Heart left ventricle (tissue), 13 donors: ENCODE measurements around the gene EIF4B.

Experiments
- CTCF ChIP-seq, 12 donors: fragments of 200-600 bp; sonication (generic) in 4 of 12; IDR thresholded peaks; one replicate each; pipeline versions ENCODE4 v1.5.0 to v1.8.0; 2018 to 2022; ENCODE audit warnings: antibody characterized with exemption in 12 of 12, mild to moderate bottlenecking in 5 of 12
- POLR2A ChIP-seq, 2 donors: fragments of 450-650 bp; IDR thresholded peaks; one replicate each; pipeline ENCODE4 v1.6.1; 2017; ENCODE audit warnings: antibody characterized with exemption in 2 of 2, mild to moderate bottlenecking in 2 of 2, moderate library complexity in 2 of 2
- donor health status: ischemic (EF 13 %, LVEDD 7.1; RV severe dilation, severe dysfunction).
- donor health status: DM: no; HTN: yes; CAD: no.
- donor health status: DM: no; HTN: no; CAD: no.
- donor health status: ischemic (EF 25% LVEDD 6.9; RV normal size, moderate dysfunction).
- donor health status: ischemic (EF 25% LVEDD 5.7; RV mildly dilated, moderate dysfunction).
- donor health status: ischemic (EF 35%, LVEDD 5.7; RV mildly dilated, moderate dysfunction).
- donor health status: nonischemic (EF 11% LVEDD 7.7; RV severe dilation, severe dysfunction).
- donor health status: DM: yes; HTN: yes; CAD: no.
- donor health status: PGD.
- donor health status: ischemic (EF 29% LVEDD 5.4; RV normal size, mild dysfunction).
- donor health status: nonischemic (EF 23%, LVEDD 6.1; RV moderate dilation, normal function).

GRCh38 chr12:53048033-53048779 lies 42.0 kb downstream of the EIF4B start:
- TF ChIP-seq CTCF (IDR thresholded peaks at IDR 0.05): peak in 5 of 12 donors; percentile 10 to 43 (median 15)
- no peak for TF ChIP-seq POLR2A (IDR thresholded peaks at IDR 0.05)
